HL-60 (cell line): ENCODE results near the gene C1QTNF3.

Source experiments
- CTCF ChIP-seq: IDR thresholded peaks from one replicate; pipeline ENCODE4 v1.5.1; 2011; ENCODE audit warnings: low read length, control low read depth, inconsistent platforms; ENCODE audit not compliant: insufficient read depth
- SPI1 ChIP-seq: IDR thresholded peaks from 2 replicates; pipeline ENCODE4 v1.6.1; 2012; ENCODE audit warnings: low read depth, mild to moderate bottlenecking, borderline replicate concordance
- TF ChIP-seq, protein P1 (sequence below): IDR thresholded peaks from 2 replicates; pipeline ENCODE4 v1.6.1; 2012; ENCODE audit warnings: low read depth; ENCODE audit not compliant: insufficient replicate concordance

GRCh38 chr5:34045023-34045422 is 2.0 kb upstream of the C1QTNF3 start:
- TF ChIP-seq CTCF, result no peak
- TF ChIP-seq, protein P1, sequence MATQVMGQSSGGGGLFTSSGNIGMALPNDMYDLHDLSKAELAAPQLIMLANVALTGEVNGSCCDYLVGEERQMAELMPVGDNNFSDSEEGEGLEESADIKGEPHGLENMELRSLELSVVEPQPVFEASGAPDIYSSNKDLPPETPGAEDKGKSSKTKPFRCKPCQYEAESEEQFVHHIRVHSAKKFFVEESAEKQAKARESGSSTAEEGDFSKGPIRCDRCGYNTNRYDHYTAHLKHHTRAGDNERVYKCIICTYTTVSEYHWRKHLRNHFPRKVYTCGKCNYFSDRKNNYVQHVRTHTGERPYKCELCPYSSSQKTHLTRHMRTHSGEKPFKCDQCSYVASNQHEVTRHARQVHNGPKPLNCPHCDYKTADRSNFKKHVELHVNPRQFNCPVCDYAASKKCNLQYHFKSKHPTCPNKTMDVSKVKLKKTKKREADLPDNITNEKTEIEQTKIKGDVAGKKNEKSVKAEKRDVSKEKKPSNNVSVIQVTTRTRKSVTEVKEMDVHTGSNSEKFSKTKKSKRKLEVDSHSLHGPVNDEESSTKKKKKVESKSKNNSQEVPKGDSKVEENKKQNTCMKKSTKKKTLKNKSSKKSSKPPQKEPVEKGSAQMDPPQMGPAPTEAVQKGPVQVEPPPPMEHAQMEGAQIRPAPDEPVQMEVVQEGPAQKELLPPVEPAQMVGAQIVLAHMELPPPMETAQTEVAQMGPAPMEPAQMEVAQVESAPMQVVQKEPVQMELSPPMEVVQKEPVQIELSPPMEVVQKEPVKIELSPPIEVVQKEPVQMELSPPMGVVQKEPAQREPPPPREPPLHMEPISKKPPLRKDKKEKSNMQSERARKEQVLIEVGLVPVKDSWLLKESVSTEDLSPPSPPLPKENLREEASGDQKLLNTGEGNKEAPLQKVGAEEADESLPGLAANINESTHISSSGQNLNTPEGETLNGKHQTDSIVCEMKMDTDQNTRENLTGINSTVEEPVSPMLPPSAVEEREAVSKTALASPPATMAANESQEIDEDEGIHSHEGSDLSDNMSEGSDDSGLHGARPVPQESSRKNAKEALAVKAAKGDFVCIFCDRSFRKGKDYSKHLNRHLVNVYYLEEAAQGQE, result no peak
- no peak for TF ChIP-seq SPI1
